Stimulated activated CD4-positive, alpha-beta T cell treated with anti-CD3 and anti-CD28 coated beads, Interleukin-4, amount 100 ng/mL, for 24 hours (primary cell): ENCODE data around the gene SNX2.

ENCODE experiments used
- DNase-seq: peaks from one replicate; pipeline ENCODE4 v3.0.0-alpha.2; 2020

Gene SNX2

GRCh38 chr5:122774519-122774860, 390 bp upstream of the SNX2 start:
- DNase-seq, result no peak

GRCh38 chr5:122775550-122776542, 966 bp downstream of the SNX2 start:
- DNase-seq, result no peak

GRCh38 chr5:122778157-122778556, 3.3 kb downstream of the SNX2 start:
- DNase-seq, result no peak

GRCh38 chr5:122779451-122779850, 4.6 kb downstream of the SNX2 start:
- DNase-seq, result no peak

- no peak for DNase-seq
Observed at GRCh38 chr5:122780296-122780695, 5.4 kb downstream of the SNX2 start.

- no peak for DNase-seq
Observed at GRCh38 chr5:122781465-122781864, 6.6 kb downstream of the SNX2 start.

- no peak for DNase-seq
Observed at GRCh38 chr5:122785294-122785693, 10.4 kb downstream of the SNX2 start.

GRCh38 chr5:122788371-122788770, 13.5 kb downstream of the SNX2 start:
- no peak for DNase-seq

GRCh38 chr5:122788996-122789395, 14.1 kb downstream of the SNX2 start:
- DNase-seq, result no peak

- DNase-seq, result no peak
Observed at GRCh38 chr5:122789461-122790171, 14.7 kb downstream of the SNX2 start.

GRCh38 chr5:122790354-122791103, 15.6 kb downstream of the SNX2 start:
- DNase-seq, result no peak

GRCh38 chr5:122805481-122805880, 30.6 kb downstream of the SNX2 start:
- no peak for DNase-seq

GRCh38 chr5:122810405-122810804, 35.5 kb downstream of the SNX2 start:
- no peak for DNase-seq

- no peak for DNase-seq
Observed at GRCh38 chr5:122815218-122815767, 40.4 kb downstream of the SNX2 start.

GRCh38 chr5:122816756-122817155, 41.9 kb downstream of the SNX2 start:
- DNase-seq, result no peak

- DNase-seq, result no peak
Observed at GRCh38 chr5:122831984-122832383, 57.1 kb downstream of the SNX2 start.

- DNase-seq, result no peak
Observed at GRCh38 chr5:122835681-122836080, 60.8 kb downstream of the SNX2 start.

- DNase-seq, result no peak
Observed at GRCh38 chr5:122836947-122837346, 62.1 kb downstream of the SNX2 start.

- DNase-seq, result no peak
Observed at GRCh38 chr5:122839731-122840130, 64.9 kb downstream of the SNX2 start.

GRCh38 chr5:122842016-122842580, 67.2 kb downstream of the SNX2 start:
- no peak for DNase-seq

- no peak for DNase-seq
Observed at GRCh38 chr5:122844136-122844909, 69.4 kb downstream of the SNX2 start.

GRCh38 chr5:122844910-122845228, 70.0 kb downstream of the SNX2 start:
- DNase-seq, result no peak
